Loucy (cell line): ENCODE results near the gene TJAP1.

Experiments used
- EZH2phosphoT487 ChIP-seq: fragments of 200-600 bp; IDR thresholded peaks from 2 replicates; pipeline ENCODE4 v1.6.1; 2018; ENCODE audit warnings: antibody characterized with exemption, mild to moderate bottlenecking, moderate library complexity, borderline replicate concordance
- TF ChIP-seq, protein P1 (sequence below): fragments of 200-600 bp; sonication (generic); conservative IDR thresholded peaks from 2 replicates; pipeline ENCODE4 v1.5.1; 2014; ENCODE audit warnings: mild to moderate bottlenecking, antibody characterized with exemption, low read length

DNA sequence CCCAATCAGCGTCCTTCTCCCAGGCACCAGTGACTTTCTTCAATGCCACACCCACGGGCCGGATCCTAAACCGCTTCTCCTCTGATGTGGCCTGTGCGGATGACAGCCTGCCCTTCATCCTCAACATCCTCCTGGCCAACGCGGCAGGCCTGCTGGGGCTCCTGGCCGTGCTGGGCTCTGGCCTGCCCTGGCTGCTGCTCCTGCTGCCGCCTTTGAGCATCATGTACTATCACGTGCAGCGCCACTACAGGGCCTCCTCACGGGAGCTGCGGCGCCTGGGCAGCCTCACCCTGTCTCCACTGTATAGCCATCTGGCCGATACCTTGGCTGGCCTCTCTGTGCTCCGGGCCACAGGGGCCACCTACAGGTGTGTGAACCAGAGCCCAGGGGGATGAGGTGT, 31.8 kb upstream of the TJAP1 start:
- TF ChIP-seq, protein P1, sequence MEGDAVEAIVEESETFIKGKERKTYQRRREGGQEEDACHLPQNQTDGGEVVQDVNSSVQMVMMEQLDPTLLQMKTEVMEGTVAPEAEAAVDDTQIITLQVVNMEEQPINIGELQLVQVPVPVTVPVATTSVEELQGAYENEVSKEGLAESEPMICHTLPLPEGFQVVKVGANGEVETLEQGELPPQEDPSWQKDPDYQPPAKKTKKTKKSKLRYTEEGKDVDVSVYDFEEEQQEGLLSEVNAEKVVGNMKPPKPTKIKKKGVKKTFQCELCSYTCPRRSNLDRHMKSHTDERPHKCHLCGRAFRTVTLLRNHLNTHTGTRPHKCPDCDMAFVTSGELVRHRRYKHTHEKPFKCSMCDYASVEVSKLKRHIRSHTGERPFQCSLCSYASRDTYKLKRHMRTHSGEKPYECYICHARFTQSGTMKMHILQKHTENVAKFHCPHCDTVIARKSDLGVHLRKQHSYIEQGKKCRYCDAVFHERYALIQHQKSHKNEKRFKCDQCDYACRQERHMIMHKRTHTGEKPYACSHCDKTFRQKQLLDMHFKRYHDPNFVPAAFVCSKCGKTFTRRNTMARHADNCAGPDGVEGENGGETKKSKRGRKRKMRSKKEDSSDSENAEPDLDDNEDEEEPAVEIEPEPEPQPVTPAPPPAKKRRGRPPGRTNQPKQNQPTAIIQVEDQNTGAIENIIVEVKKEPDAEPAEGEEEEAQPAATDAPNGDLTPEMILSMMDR: no peak
- no peak for TF ChIP-seq EZH2phosphoT487
